Left renal cortex interstitium (tissue), 4 donors: ENCODE measurements around the gene CATSPERE. TPM values are rescaled to one million over a fixed set of nuclear protein-coding genes. Genes with fewer than 3 reads are reported as not detected.
A peak's percentile ranks its signal among the peaks of the same experiment; 100 is the strongest.
"Not testable (repeated sequence)": the region's sequence is repeated elsewhere in the genome, so short reads cannot be mapped to it uniquely, and the experiment has no call there.

Source experiments
- DNase-seq, 4 donors: peaks; one replicate each; pipeline ENCODE4 v3.0.0-alpha.2; 2013; ENCODE audit warnings: low read depth in 4 of 4, low spot score in 2 of 4, missing footprints in 1 of 4
- polyA plus RNA-seq, 4 donors: library from polyadenylated mRNA; unstranded; fragments of 120-200 nt; gene quantifications; one replicate each; pipeline ENCODE4 v1.2.1, GENCODE V29; 2013; ENCODE audit not compliant: insufficient read length in 4 of 4

Gene CATSPERE
- polyA plus RNA-seq, 4 donors = 1.2 to 2.9 (median 2.1) TPM

DNA sequence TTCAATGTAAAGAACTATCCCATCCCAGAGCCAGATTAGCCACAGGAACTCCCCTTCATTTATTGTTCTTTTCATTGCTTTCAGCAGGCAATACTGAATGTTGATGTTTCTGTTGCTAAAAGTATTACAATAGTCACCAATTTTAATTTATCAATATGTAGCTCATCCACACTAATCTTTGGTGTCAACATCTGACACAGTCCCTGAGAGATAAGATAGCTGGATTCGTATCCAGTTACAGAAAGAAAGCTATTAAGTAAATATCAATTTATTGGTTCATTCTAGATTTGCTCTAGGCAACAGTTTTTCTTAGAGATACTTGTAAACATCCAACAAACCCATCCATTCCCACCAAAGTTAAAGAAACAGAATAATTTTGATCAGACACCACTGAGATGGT is 14.0 kb upstream of the CATSPERE start:
- no peak for DNase-seq

GRCh38 chr1:244447552-244447951 is 13.5 kb upstream of the CATSPERE start:
- DNase-seq = no peak

DNA sequence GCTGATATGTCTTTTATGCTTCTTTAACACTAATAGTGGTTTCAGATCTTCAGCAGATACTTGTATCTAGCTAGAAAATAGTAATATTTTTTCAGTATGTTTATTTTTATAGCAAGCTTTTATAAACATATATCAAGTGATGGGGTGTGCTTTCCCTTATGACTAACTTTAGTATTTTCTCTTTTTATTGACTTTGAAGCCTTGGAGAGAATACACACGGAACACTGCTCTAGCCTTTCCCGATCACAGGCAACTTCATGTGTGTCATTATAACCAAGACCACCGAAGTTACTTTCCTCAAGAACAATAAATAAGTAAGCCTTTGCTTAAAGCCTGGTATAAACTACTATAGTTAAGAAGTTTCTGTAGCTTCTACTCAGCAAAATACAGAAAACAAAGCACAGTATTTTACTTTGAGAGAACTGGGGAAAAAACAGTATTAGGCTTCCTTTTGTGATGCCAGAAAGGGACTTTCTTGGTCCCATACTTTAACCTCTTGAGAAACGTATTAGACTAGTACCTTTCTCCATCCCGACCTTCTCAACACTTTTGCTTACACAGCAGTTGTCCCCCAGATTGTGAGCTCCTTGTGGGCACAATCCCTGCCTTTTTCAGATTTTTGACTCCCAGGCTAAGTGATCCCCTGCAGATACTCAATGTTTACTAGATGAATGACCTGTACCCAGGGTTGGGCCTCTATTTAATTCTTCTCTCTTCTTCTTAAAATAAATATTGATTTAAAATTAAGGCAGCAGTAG is 12.6 kb upstream of the CATSPERE start:
- no peak for DNase-seq

DNA sequence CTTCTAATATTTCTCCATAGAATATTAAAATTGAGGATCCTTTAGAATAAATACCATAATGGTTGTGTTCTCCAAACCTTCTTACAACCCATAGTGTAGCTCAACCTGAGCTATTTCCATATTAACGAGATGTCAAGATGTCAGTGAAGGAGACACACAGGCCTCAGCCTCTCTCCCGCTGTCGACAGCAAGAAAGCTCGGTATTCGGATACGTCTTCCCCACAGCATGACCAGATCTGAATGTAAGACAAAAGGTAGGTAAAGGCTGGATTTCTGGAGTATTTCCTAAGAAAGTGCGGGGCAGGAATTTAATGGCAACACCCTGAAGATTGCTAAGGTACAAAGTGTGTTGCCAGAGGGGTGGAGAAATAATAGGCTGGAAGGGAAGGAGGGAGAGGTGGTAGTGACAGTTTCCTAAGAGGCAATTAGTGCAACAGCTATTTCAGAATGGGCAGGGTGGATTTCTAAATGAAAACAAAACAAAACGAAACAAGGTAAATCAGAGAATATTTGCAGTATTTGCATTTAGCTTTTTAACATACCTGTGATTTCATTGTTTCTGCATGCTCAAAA is 11.1 kb upstream of the CATSPERE start:
- DNase-seq = no peak

DNA sequence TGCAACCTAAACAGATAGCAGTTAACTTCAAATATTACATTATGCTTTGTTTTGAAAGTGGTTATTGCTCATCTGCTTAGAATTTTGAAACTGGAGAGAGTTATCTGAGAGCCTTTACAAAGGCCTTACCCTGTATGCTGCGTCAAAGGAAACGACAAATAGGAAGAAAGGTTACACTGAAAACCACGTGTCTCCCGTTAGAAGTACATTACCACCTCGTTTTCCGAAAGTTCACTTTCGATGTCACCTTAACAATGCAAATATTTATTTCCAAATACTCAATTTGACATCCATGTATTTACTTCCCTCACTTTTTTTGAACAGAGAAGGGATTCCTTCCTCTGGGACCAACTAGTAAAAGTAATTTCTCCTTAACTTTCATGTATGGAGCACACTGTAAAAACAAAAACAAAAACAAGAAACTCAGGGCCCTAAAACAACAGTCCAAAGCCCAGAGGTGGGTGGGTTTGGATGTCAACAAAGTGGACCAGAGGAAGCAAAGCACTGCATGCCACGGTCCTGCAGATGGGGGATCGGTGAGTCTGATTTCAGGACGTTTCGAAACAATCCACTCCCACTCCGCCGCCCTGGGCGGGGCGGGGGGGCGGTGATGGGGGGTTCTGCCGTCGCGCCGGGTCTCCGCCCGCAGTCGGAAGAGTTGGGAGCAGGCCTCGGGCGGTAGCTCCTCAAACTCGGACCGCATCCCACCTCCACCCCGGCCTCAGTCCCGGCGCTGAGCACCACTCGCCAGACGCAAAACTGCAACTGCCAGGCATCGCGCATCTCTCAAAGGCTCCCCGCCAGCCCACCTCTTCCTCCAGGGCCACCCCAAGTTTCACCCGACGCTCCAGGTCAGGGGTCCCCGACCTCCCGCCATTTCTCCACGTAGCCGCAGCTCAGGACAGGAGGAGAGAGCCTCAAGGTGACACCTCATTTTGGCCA is 10.2 kb upstream of the CATSPERE start:
- DNase-seq = peak; percentile 18 to 37 (median 29)

DNA sequence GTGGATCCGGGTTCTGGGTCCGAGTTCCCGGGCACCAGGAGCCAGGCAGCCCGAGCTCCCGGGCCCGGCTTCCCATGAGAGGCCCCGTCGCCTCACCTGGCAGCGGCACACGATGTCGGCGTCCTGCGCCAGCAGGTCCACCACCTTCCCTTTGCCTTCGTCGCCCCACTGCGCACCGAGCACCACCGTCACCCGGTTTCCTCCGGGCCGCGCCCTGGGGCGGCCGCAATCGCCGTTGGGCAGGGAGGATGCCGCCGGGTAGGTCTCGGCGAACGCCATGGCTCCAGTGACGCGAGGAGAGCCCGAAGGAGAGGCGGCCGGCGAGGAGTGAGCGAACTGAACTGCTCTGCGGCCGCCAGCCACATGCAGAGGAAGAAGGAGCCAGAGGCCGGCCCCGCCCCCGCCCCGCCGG is 9.5 kb upstream of the CATSPERE start, which contains the start of gene ADSS2:
Gene ADSS2, minus strand, starts transcription at position 371 of the 412 bp plus-strand sequence. Its CDS starts 92 bp downstream, at position 279.
- peak in 1 of 4 donors; percentile 48 for DNase-seq

DNA sequence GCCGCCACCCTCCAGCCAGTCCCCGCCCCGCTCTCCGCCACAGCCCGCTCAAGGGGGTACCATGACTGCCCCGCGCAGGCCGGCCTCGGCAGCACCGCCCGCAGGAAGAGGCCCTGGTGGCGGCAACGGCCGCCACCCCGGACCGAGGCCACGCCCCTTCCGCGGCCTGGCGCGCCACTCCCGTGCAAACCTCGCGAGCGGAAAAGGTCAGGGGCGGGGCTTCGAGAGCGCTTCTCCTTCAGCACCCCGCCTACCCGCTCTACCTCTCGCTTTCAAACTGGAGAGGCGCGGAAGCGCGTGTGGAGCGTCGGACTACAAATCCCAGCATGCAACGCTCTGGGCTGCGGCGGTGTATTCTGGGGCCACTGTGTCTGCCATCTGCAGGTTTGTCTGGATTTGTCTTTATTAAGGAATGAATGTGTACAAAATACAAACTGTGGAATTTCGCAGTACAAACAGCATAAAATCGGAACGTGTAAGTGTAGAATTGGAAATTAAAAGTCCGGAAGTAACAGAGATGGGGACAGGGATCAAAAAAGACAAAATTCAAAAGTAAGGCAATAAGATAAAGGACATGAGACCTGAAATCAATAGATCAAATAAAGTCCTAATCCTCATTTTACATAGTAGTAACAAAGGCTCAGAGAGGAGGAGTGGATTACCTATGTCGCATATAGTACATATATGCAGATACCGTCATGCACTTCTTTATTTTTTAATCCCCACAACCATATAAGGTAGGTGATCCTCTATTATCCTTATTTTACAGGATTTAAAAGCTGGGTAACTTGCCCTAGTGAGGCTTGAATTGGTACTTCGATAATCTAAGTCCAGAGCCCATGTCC is 8.9 kb upstream of the CATSPERE start:
- DNase-seq = peak; percentile 93 to 99 (median 98)

DNA sequence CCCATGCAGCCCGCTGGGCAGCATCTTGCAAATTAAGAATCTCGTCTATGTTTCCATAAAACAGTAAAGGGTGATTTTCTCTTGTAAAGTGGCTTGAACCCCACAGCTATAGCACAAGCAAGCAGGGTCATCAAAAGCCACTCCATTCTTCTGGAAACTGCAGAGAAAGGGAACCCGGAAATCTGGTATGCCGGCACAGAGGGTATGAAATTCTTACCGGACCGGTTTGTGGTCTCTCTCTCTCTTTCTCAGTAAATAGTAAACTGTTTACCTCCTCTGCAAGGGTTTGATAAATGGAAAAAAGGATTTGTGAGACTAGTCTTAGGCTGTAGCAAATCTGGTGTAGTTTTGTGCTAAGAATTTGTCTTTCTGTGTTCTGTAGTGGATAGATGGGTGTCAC is 6.7 kb upstream of the CATSPERE start:
- DNase-seq = no peak

DNA sequence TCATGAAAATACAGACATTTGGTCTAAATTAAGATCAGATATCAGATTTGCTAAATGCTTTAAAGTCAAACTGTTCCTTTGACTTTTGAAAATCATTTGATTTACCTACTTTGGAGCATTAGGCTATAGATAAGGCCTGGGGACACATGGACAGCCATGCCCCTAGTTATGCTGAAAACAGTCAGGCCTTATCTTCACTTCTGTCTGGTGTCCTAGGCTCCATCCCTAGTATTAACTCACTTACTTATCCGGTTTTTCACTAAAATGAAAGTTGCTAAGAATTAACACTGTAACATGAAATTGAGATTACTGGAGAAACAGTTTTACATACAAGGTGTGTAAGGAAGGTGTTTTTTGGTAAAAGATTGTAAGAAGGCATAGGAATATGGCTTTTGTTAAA is 4.5 kb upstream of the CATSPERE start:
- no peak for DNase-seq

- DNase-seq = no peak
Observed at GRCh38 chr1:244458781-244459180, 2.3 kb upstream of the CATSPERE start.

- DNase-seq = no peak
Observed at GRCh38 chr1:244460197-244460596, 876 bp upstream of the CATSPERE start.

- no peak for DNase-seq
Observed at GRCh38 chr1:244466724-244467123, 5.7 kb downstream of the CATSPERE start.

GRCh38 chr1:244473059-244473605 is 12.1 kb downstream of the CATSPERE start:
- no peak for DNase-seq

- DNase-seq = not testable (repeated sequence)
Observed at GRCh38 chr1:244484971-244485370, 23.9 kb downstream of the CATSPERE start.

DNA sequence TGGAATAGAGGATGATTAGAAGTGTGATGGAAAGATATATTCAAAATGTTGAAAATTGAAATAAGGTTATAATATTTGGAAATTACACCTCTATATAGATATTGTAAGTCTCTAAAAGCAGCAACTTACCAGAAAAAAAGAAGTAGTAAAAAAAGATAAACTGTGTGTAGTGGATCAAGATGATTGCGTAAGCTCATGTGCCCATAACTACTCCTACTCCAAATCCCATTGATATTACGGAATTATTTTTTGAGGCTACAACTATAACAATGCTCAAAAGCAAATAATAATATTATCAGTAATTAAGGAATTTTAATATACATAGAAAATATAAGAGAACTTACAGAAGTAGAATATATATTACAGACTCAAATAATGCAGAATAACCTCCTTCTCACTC is 33.6 kb downstream of the CATSPERE start:
- DNase-seq = no peak

GRCh38 chr1:244496186-244496585 is 35.1 kb downstream of the CATSPERE start:
- no peak for DNase-seq

DNA sequence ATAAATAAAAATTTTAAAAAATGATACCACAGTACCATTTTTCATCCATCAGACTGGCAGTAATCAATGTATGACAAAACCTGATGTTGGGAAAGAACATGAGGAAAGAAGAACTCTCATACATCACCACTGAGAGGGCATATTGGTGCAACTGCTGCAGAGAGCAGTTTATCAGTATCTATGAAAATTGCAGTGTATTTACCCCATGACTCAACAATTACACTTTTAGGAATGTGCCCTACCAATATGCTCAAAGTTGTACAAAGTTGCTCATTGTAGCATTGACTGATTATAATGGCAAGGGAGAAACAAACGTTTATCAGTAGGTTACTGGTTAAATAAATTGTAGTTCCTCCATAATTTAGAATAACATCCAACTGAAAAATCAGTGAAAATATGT is 36.7 kb downstream of the CATSPERE start:
- no peak for DNase-seq

- DNase-seq = not testable (repeated sequence)
Observed at GRCh38 chr1:244499484-244499883, 38.4 kb downstream of the CATSPERE start.

DNA sequence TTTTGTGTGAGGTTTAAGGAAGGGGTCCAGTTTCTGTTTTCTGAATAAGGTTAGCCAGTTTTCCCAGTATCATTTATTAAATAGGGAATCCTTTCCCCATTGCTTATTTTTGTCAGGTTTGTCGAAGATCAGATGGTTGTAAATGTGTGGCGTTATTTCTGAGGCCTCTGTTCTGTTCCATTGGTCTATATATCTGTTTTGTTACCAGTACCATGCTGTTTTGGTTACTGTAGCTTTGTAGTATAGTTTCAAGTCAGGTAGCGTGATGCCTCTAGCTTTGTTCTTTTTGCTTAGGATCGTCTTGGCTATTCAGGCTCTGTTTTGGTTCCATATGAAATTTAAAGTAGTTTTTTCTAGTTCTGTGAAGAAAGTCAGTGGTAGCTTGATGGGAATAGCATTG is 39.4 kb downstream of the CATSPERE start:
- DNase-seq = not testable (repeated sequence)

DNA sequence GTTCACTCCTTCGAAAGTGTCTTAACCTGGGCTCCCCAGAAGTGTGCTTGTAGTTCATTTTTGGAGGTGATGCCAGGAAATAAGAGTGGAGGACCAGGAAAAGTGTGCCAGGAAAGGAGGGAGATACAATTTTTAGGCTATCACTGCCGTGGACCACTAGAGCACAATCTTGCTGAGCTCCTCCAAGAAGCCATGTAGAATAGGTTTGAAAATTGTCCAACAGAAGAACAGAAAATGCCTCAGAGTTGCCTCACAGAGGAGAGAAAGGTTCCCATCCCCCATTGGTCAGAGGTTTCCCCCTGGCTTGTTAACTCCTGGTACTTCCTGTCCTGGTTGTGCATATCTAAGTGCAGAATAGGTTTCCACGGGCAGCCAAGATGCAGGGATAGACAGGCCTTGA is 41.6 kb downstream of the CATSPERE start:
- DNase-seq = no peak
